Measurements from ENCODE around the gene ADAMTS12.

Gene ADAMTS12

GRCh38 chr5:33758737-33759136 lies 133.1 kb downstream of the ADAMTS12 start:
- no peak for DNase-seq (ENCODE audit: extremely low read depth, low read depth)
- TF ChIP-seq CTCF (IDR thresholded peaks at IDR 0.05; ENCODE audit: low read depth, low read length) = no peak

- DNase-seq (ENCODE audit: extremely low read depth, low read depth) = no peak
Observed at GRCh38 chr5:33756491-33756890, 135.3 kb downstream of the ADAMTS12 start.

GRCh38 chr5:33755231-33755630 lies 136.6 kb downstream of the ADAMTS12 start:
- no peak for TF ChIP-seq CTCF (IDR thresholded peaks at IDR 0.05; ENCODE audit: low read depth, low read length)
- DNase-seq (ENCODE audit: extremely low read depth, low read depth) = no peak

More at GRCh38 chr5:33756491-33756890, 135.3 kb downstream of the ADAMTS12 start:
- no peak for TF ChIP-seq CTCF (IDR thresholded peaks at IDR 0.05; ENCODE audit: low read depth, low read length)

GRCh38 chr5:33753704-33754103 lies 138.1 kb downstream of the ADAMTS12 start:
- TF ChIP-seq CTCF (IDR thresholded peaks at IDR 0.05; ENCODE audit: low read depth, low read length) = no peak

GRCh38 chr5:33748754-33749153 lies 143.0 kb downstream of the ADAMTS12 start:
- no peak for TF ChIP-seq CTCF (IDR thresholded peaks at IDR 0.05; ENCODE audit: low read depth, low read length)
- no peak for DNase-seq (ENCODE audit: extremely low read depth, low read depth)

More at GRCh38 chr5:33753704-33754103, 138.1 kb downstream of the ADAMTS12 start:
- DNase-seq (ENCODE audit: extremely low read depth, low read depth) = no peak

- no peak for TF ChIP-seq CTCF (IDR thresholded peaks at IDR 0.05; ENCODE audit: low read depth, low read length)
- no peak for DNase-seq (ENCODE audit: extremely low read depth, low read depth)
Observed at GRCh38 chr5:33745101-33745770, 146.6 kb downstream of the ADAMTS12 start.

GRCh38 chr5:33743099-33743498 lies 148.7 kb downstream of the ADAMTS12 start:
- TF ChIP-seq CTCF (IDR thresholded peaks at IDR 0.05; ENCODE audit: low read depth, low read length) = no peak
- no peak for DNase-seq (ENCODE audit: extremely low read depth, low read depth)
